ENCODE measurements around the gene ANKS6. TPM values are rescaled to one million over a fixed set of nuclear protein-coding genes. Genes with fewer than 3 reads are reported as not detected.

Gene ANKS6
- total RNA-seq, 2 donors from 2014 or later, result 19.5 to 22.0 TPM

DNA sequence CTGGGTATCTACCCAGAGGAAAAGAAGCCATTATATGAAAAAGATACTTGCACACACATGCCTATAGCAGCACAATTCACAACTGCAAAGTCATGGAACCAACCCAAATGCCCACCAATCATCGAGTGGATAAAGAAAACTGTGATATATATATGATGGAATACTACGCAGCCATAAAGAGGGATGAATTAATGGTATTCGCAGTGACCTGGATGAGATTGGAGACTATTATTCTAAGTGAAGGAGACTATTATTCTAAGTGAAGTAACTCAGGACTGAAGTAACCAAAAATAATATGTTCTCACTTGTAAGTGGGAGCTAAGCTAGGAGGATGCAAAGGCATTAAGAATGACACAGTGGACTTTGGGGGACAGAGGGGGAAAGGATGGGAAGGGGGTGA lies 57.6 kb downstream of the ANKS6 start:
- Histone ChIP-seq H3K36me3 (no peaks in the 10 kb centered on the region), H3K4me1 (no peaks in the 10 kb centered on the region), H3K4me3 (no peak overlapping the region), H3K27ac (no peak overlapping the region), H3K27me3 (no peaks in the 10 kb centered on the region), H3K9ac (ENCODE audit: low read depth in 2 of 2, low read length in 2 of 2) (no peak overlapping the region), H3K9me3 (no peaks in the 10 kb centered on the region)
- DNase-seq, result no peak
- TF ChIP-seq, protein P1, sequence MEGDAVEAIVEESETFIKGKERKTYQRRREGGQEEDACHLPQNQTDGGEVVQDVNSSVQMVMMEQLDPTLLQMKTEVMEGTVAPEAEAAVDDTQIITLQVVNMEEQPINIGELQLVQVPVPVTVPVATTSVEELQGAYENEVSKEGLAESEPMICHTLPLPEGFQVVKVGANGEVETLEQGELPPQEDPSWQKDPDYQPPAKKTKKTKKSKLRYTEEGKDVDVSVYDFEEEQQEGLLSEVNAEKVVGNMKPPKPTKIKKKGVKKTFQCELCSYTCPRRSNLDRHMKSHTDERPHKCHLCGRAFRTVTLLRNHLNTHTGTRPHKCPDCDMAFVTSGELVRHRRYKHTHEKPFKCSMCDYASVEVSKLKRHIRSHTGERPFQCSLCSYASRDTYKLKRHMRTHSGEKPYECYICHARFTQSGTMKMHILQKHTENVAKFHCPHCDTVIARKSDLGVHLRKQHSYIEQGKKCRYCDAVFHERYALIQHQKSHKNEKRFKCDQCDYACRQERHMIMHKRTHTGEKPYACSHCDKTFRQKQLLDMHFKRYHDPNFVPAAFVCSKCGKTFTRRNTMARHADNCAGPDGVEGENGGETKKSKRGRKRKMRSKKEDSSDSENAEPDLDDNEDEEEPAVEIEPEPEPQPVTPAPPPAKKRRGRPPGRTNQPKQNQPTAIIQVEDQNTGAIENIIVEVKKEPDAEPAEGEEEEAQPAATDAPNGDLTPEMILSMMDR (IDR thresholded peaks at IDR 0.05), result no peak
- intact Hi-C loops (cut with DNase I), result no loop called here

DNA sequence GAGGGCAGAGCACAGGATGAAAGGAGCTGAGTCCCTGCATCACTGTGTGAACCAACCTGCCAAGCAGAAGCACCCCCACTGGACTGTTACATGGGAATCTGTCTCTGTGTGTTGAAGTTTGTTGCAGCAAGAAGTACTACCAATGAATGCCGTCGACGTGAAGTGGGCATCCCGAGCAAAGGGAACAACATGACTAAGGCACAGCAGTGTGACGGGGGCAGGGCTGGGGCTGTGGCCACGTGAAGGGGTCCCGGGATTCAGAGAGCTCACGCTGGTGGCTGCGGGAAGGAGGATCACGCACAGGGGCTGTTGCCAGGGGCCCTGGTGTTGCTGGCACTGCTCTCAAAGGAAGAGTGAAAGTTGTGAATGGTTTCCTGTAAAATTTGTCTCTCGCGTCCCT lies 60.1 kb downstream of the ANKS6 start:
- no peaks in the 10 kb centered on the region for H3K36me3 ChIP-seq
- H3K4me3 ChIP-seq, result no peak overlapping the region
- no peak for DNase-seq
- TF ChIP-seq, protein P1 (IDR thresholded peaks at IDR 0.05), result no peak
- intact Hi-C loops (cut with DNase I), result no loop called here
- no peaks in the 10 kb centered on the region for H3K9me3 ChIP-seq
- no peak overlapping the region for H3K9ac ChIP-seq (ENCODE audit: low read depth in 2 of 2, low read length in 2 of 2)
- H3K4me1 ChIP-seq, result no peaks in the 10 kb centered on the region
- H3K27ac ChIP-seq, result no peak overlapping the region
- H3K27me3 ChIP-seq, result no peaks in the 10 kb centered on the region

DNA sequence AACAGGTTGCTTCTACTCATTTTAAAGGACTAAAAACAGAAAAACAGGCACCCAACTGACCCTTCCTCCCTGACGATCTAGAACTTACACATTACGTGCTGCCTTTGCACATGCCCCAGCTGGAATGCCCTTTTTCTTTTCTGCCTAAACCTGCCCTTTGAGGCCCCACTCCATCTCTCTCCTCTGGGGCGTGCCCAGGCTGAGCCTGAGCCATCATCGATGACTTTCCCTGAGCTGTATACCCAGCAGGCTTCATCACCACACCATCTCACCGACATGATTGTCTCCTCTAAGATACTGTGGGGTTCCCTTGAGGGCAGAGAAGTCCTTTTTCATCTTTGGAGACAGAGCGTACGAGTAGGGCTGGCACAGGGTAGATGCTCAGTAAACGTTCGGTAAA lies 63.6 kb downstream of the ANKS6 start:
- Histone ChIP-seq H3K9me3 (no peaks in the 10 kb centered on the region), H3K36me3 (no peaks in the 10 kb centered on the region), H3K4me3 (no peak overlapping the region), H3K27me3 (no peaks in the 10 kb centered on the region), H3K4me1 (no peaks in the 10 kb centered on the region), H3K27ac (no peak overlapping the region), H3K9ac (ENCODE audit: low read depth in 2 of 2, low read length in 2 of 2) (no peak overlapping the region)
- DNase-seq, result no peak
- intact Hi-C loops (cut with DNase I), result no loop called here
- TF ChIP-seq, protein P1 (IDR thresholded peaks at IDR 0.05), result no peak

DNA sequence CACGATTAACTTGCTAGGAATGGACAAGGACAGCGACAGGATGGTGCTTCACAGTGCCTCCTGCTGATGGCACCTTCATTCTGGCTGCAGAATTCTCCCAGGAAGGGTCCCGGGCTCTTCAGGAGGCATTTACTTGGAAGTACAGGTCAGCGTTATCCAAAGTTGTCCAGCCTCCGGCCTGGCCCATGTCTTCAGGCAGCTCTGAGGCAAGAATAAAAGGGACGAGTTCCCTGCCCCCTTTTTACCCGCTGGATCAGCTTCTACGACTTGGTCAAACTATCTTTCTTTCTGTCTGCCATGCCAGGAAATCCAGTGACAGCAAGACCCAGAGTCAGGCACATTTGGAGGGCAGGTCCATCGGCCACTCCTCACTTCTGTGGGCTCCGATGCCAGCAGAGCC lies 64.3 kb downstream of the ANKS6 start:
- no peaks in the 10 kb centered on the region for H3K36me3 ChIP-seq
- DNase-seq, result no peak
- intact Hi-C loops (cut with DNase I), result no loop called here
- H3K4me1 ChIP-seq, result no peaks in the 10 kb centered on the region
- H3K27me3 ChIP-seq, result no peaks in the 10 kb centered on the region
- TF ChIP-seq, protein P1 (IDR thresholded peaks at IDR 0.05), result no peak
- H3K4me3 ChIP-seq, result no peak overlapping the region
- no peaks in the 10 kb centered on the region for H3K9me3 ChIP-seq
- no peak overlapping the region for H3K27ac ChIP-seq
- H3K9ac ChIP-seq (ENCODE audit: low read depth in 2 of 2, low read length in 2 of 2), result no peak overlapping the region

DNA sequence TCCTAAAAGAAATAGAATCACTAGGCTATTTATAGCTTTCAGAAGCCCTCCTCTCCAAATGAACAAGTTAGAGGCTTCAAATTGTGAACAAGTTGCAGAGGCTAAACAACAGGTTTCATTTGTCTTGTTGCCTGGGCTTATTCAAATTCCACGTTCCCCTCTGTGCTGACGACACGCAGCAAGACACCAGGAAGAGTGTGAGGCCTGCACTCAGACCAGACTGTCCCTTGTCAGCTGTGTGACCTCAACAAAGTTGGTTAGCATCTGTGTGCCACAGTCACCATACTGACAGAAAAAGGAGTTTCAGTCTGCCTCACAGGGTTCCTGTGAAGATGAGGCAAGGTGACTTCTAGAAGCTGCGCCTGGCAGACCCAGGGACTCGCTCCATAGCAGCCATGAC lies 65.5 kb downstream of the ANKS6 start:
- Histone ChIP-seq H3K9ac (ENCODE audit: low read depth in 2 of 2, low read length in 2 of 2) (no peak overlapping the region), H3K4me3 (no peak overlapping the region), H3K27me3 (no peaks in the 10 kb centered on the region), H3K36me3 (no peaks in the 10 kb centered on the region), H3K27ac (no peak overlapping the region), H3K4me1 (no peaks in the 10 kb centered on the region), H3K9me3 (no peaks in the 10 kb centered on the region)
- no peak for DNase-seq
- TF ChIP-seq, protein P1 (IDR thresholded peaks at IDR 0.05), result no peak
- intact Hi-C loops (cut with DNase I), result no loop called here

DNA sequence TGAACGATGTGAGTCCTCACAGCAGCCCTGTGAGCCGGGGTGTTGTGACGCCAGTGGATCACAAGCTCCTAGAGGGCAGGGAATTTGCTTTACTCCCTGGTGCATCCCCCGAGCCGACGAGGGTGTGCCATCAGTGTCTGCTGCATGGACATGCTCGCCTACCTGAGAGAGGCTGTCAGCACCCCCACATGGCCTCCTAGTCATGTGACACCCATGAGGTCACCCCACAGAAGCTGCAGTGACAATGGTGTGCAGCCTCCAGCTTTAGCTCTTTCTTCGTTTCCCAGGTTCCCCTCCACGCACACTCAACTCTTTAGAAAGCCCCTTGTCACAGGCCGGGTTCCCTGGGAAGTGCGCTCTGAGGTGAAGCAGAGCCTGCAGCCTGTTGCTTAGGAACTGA lies 67.9 kb downstream of the ANKS6 start:
- Histone ChIP-seq H3K4me1 (no peaks in the 10 kb centered on the region), H3K4me3 (no peak overlapping the region), H3K27me3 (no peaks in the 10 kb centered on the region), H3K36me3 (no peaks in the 10 kb centered on the region), H3K9me3 (no peaks in the 10 kb centered on the region), H3K9ac (ENCODE audit: low read depth in 2 of 2, low read length in 2 of 2) (no peak overlapping the region), H3K27ac (no peak overlapping the region)
- DNase-seq, result no peak
- intact Hi-C loops (cut with DNase I), result no loop called here
- TF ChIP-seq, protein P1 (IDR thresholded peaks at IDR 0.05), result no peak

Data from colonic mucosa (tissue), 4 donors.